PC-3 (cell line): ENCODE measurements around the gene CSPG4.

ENCODE experiments used
- EZH2 ChIP-seq: fragments of 300-600 bp; sonication (generic); IDR thresholded peaks from one replicate; pipeline ENCODE4 v1.6.1; 2017; ENCODE audit warnings: antibody characterized with exemption, mild to moderate bottlenecking, low read length; ENCODE audit not compliant: unreplicated experiment
- TF ChIP-seq, protein P1 (sequence below): fragments of 300-600 bp; sonication (generic); conservative IDR thresholded peaks from 2 replicates; pipeline ENCODE4 v1.5.1; 2017; ENCODE audit warnings: antibody characterized with exemption, low read depth, mild to moderate bottlenecking, low read length

DNA sequence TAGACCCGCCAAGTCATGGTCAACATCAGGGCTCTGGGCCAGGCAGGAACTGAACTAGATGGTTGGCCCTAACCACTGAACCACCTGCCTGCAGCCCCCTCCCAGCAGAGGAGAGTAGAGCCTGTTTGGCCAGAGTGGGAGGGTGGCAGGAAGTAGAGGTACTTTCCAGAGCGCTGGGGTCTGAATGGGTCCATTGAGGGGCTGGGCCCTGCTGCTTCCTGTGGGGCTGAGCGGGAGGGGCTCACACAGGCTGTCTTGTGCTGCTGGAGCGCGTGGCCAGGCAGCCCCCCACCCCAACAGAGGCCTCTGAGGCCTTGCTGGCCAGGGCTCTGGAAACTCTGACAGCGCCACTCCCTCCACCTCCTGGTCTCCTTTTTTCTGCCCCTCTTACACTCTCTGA is 17.4 kb downstream of the CSPG4 start:
- TF ChIP-seq, protein P1, sequence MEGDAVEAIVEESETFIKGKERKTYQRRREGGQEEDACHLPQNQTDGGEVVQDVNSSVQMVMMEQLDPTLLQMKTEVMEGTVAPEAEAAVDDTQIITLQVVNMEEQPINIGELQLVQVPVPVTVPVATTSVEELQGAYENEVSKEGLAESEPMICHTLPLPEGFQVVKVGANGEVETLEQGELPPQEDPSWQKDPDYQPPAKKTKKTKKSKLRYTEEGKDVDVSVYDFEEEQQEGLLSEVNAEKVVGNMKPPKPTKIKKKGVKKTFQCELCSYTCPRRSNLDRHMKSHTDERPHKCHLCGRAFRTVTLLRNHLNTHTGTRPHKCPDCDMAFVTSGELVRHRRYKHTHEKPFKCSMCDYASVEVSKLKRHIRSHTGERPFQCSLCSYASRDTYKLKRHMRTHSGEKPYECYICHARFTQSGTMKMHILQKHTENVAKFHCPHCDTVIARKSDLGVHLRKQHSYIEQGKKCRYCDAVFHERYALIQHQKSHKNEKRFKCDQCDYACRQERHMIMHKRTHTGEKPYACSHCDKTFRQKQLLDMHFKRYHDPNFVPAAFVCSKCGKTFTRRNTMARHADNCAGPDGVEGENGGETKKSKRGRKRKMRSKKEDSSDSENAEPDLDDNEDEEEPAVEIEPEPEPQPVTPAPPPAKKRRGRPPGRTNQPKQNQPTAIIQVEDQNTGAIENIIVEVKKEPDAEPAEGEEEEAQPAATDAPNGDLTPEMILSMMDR = no peak
- TF ChIP-seq EZH2 = no peak
